Measurements from ENCODE around the gene UBALD2.

GRCh38 chr17:76280650-76281049 is 15.5 kb downstream of the UBALD2 start:
- no peak for TF ChIP-seq CTCF (IDR thresholded peaks at IDR 0.05)
- TF ChIP-seq POLR2A (IDR thresholded peaks at IDR 0.05): no peak

All from esophagus squamous epithelium (tissue), 4 donors.